ENCODE data around the gene FN3K. TPM values are rescaled to one million over a fixed set of nuclear protein-coding genes. Genes with fewer than 3 reads are reported as not detected.

FN3K gene
- total and polyA plus RNA-seq, 2 of the 13 experiments (the other 11 are each of a cell fraction or from before 2014, with no cell fraction given): 3.5 to 12.2 TPM

- TF ChIP-seq ZNF597 (CRISPR knock-in tag; IDR thresholded peaks at IDR 0.05) (no peak), ZNF746 (CRISPR knock-in tag; IDR thresholded peaks at IDR 0.05) (peak; percentile 83; the same call in 1 of the 2 replicates), CEBPB (IDR thresholded peaks at IDR 0.05; ENCODE audit: borderline replicate concordance, low read depth, low read length) (peak; percentile 99), THAP9 (CRISPR knock-in tag; IDR thresholded peaks at IDR 0.05; ENCODE audit: borderline replicate concordance) (no peak; the same call in 1 of the 2 replicates), CHD4 (IDR thresholded peaks at IDR 0.05; ENCODE audit: borderline replicate concordance, low read length) (peak; percentile 97), GTF3A (CRISPR knock-in tag; conservative IDR thresholded peaks at IDR 0.05) (no peak), IRF9 (CRISPR knock-in tag; IDR thresholded peaks at IDR 0.05; ENCODE audit: borderline replicate concordance) (peak; percentile 56; the same call in 1 of the 2 replicates), NFAT5 (CRISPR knock-in tag; IDR thresholded peaks at IDR 0.05) (no peak), HHEX (CRISPR knock-in tag; IDR thresholded peaks at IDR 0.05) (0 out of 2 replicates have a peak, but pooled peaks have one; percentile 38), ZNF20 (CRISPR knock-in tag; IDR thresholded peaks at IDR 0.05) (no peak), SNAI1 (CRISPR knock-in tag; IDR thresholded peaks at IDR 0.05; ENCODE audit: borderline replicate concordance) (0 out of 2 replicates have a peak, but pooled peaks have one; percentile 20), HNRNPH1 (optimal IDR thresholded peaks at IDR 0.05; ENCODE audit: low read depth, low read length) (no peak), ZNF280B (CRISPR knock-in tag; IDR thresholded peaks at IDR 0.05; ENCODE audit: borderline replicate concordance) (no peak; the same call in 1 of the 2 replicates), ZFP41 (CRISPR knock-in tag; IDR thresholded peaks at IDR 0.05; ENCODE audit: borderline replicate concordance) (no peak), KDM5B (CRISPR knock-in tag; IDR thresholded peaks at IDR 0.05; ENCODE audit: borderline replicate concordance) (peak; percentile 77; the same call in 1 of the 2 replicates)
Observed at GRCh38 chr17:82740906-82741759, 5.7 kb downstream of the FN3K start (continued).
